MM.1S (cell line): ENCODE measurements around the gene TBL1X.

ENCODE experiments used
- CTCF ChIP-seq: fragments of 300-600 bp; sonication (generic); IDR thresholded peaks from 2 replicates; pipeline ENCODE4 v1.5.1; 2016; ENCODE audit warnings: antibody characterized with exemption, low read length, mixed read lengths
- EZH2 ChIP-seq: fragments of 300-600 bp; sonication (generic); optimal IDR thresholded peaks from 2 replicates; pipeline ENCODE3; 2017; ENCODE audit warnings: low read depth, mild to moderate bottlenecking, antibody characterized with exemption, low read length, mixed read lengths
- EZH2phosphoT487 ChIP-seq: fragments of 300-600 bp; sonication (generic); IDR thresholded peaks from 2 replicates; pipeline ENCODE4 v1.6.1; 2018; ENCODE audit warnings: antibody characterized with exemption, low read length

DNA sequence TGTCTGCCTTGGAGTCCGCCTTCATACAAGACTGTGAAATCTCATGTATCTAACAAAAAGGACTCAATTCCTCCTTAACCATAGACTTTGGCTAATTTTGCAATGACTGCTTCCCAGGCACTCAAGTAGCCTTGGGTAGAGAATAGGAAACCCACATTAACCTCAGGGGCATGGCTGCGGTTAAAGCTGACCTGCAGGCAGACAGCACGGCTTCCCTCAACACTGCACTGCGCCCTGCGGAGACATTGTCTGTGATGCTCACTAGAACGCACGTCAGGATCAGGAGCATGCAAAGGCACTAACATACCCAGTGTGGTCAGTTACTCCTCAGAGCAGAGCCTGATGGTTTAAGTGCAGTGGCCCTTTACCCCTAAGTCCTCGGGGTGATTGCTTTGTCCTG, 311.1 kb downstream of the TBL1X start:
- TF ChIP-seq CTCF (no peak), EZH2 (no peak), EZH2phosphoT487 (no peak)
